Stimulated activated naive CD4-positive, alpha-beta T cell treated with Interleukin-2 at 50 U/mL for 16 hours (primary cell): Measurements from ENCODE around the gene GRID1.

Experiments
- DNase-seq: peaks from one replicate; lab custom pipeline; 2025; lab: John Stamatoyannopoulos, UW

The GRID1 gene

GRCh38 chr10:85922356-85923129, 444.1 kb downstream of the GRID1 start:
- no peak for DNase-seq

- no peak for DNase-seq
Measured at GRCh38 chr10:85921789-85922188, 444.8 kb downstream of the GRID1 start.

GRCh38 chr10:85920311-85920710, 446.3 kb downstream of the GRID1 start:
- no peak for DNase-seq

DNA sequence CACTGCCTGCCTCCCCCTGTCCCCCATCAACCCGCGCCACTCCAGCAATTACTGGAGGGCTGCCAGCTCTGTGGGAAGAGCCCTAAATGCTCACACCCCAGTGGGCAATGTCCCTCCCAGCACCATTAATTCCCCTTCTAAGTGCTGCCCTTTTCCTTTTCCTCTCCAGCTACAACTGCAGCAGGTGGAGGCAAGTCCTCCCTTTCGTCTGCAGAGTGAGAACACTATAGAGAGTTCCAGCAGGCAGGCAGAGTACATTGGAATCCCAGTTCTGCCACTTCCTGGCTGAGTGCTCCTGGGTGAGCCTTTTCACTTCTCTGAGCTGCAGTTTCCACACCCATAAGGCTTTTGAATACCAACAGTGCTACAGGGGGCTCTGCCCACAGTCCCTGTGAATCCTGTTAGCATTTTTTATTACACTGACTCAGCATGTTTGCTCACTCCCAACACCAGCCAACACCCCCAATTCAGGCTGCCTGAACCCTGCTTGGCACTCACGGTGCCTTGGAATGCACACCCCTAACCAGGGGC, 447.0 kb downstream of the GRID1 start:
- DNase-seq, result no peak

DNA sequence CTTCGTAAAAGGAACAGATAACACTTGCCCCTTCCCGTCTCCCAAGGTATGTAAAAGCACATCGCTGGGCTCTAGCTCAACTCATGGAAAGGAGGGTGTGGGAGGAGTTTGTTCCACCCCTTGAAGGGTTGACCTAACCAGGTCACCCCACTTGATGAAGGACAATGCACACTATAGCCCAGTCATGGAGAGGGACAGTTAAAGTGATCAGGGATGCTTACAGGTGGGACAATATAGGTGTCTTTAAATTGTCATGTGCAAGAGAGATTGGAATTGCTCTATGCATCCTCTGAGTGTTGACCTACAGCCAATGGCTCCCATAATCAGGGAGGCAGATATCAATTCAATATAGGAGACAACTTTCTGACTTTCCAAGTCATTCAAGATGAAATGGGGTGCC, 448.2 kb downstream of the GRID1 start:
- no peak for DNase-seq

- no peak for DNase-seq
Measured at GRCh38 chr10:85917601-85918000, 449.0 kb downstream of the GRID1 start.

DNA sequence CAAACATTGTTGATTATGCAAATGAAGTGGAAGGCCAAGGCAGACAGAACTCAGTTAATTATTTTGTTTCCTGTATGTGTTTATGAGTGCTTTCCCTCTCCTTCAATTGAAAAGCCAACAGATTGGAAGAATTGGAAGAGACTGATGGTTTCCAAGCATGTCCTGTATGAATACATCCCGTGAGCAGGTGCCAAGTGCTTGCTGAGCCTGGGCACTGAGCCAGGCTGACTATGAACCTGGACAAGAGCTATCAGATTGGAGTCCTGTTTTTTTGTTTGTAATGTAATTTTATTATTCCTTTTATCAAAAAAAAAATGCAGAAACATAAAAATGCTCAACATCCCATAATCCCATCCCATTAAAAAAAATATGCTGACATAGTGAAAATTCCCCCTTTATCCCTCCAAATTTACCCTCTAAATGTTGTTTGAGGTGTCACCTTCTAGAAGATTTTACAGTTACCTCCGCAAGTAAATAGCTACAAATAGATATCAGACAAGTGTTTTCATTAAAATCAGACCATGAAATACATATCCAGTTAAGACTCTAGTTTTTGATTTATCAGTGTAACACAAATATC, 449.5 kb downstream of the GRID1 start:
- no peak for DNase-seq

- no peak for DNase-seq
Measured at GRCh38 chr10:85916286-85916685, 450.3 kb downstream of the GRID1 start.

DNA sequence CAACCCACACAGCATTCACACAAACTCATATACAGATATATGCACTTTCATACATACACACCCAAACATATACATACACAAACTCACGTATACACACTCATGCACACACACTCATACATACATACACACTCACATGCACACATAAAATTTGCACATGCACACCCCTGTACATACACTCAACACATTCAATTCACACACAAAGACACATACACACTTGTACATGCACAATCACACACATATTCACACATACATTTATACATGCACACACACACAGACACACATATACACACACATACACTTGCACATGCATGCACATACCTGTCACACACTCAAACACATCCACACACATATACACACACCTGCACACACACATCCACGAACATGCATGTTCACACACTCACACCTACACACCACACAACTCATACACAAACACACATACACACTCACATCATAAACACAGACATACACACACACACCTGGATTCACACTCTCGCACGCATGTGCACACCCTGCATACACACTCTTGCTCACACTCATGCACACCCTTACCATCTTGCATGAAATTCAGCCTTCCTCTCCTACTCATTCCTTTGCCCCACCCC, 451.2 kb downstream of the GRID1 start:
- DNase-seq, result no peak

DNA sequence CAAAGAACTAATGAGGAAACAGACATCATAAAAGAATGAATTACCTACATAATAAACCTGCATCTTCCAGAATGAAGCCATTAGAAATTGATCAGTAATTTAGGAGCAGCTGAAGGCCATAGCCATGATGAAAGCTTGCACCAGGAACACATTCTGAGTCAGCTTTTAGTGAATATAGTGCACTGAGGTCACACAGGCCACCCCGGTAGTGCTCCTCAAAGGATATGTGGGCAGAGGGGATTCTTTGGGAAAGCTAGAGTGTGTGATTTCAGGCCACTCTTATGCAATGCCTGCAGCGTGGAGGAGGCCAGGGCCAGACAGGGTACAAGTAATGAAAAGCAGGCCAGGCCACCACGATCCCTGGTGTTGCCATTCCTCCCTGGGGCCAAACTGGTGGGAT, 451.9 kb downstream of the GRID1 start:
- no peak for DNase-seq

GRCh38 chr10:85908462-85908861, 458.1 kb downstream of the GRID1 start:
- no peak for DNase-seq

GRCh38 chr10:85902051-85902450, 464.5 kb downstream of the GRID1 start:
- DNase-seq, result no peak

- no peak for DNase-seq
Measured at GRCh38 chr10:85901599-85901998, 465.0 kb downstream of the GRID1 start.

- DNase-seq, result no peak
Measured at GRCh38 chr10:85900487-85900886, 466.1 kb downstream of the GRID1 start.

DNA sequence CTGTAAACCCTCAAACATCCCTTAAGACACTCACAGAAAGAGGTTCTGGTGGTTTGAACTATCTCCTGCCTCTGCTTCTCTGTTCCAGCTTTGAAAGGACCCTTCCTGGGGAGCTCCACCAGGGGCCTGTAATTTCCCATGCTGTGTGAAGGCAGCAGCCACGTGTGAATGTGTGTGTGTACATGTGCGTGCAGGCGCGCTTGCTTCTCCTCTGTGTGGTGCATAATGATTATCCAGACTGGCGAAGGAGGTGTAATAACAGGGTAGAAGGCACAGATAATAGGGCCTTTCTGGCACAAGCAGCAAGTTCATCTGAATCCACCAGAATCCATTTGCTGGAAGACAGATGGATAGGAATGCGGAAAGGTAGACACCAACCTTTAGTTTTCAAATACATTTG, 466.5 kb downstream of the GRID1 start:
- no peak for DNase-seq

GRCh38 chr10:85891472-85891871, 475.1 kb downstream of the GRID1 start:
- DNase-seq, result no peak

DNA sequence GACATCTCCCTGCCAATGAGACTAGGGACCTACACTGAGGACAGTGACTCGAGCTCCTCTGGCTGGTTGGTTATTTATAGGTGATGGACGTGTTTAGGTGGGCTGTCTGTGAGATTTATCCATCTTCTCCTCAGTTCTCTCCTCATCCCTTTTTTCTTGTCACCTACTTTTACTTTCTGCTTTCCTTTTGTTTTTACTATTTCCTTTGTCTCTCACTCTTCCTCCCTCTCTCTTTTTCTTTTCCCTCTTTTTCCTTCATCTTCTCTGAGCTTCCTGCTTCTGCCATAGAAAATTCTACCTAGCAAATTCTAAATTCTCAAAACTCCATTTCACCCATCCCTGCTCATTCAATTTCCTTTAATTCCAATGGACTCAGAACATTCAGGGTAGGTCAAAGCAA, 478.0 kb downstream of the GRID1 start:
- no peak for DNase-seq

DNA sequence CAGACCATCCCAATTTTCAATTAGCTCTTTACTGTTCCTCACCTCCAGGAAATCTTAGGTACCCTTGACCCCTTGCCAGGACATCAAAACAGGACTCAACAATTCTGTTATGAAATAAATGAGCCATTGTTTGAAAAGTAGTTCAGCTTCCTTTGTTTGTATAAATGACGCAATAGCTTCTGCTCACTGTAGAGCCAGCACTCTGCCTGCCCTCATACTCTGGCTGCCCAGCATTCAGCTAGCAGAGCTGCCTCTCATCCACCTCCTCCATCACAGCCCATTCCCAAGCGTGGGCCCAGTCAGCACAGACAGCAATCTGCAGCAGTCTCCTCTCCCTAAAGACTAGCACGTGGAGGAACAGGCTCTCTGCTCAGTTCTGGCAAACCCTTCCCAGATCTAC, 478.6 kb downstream of the GRID1 start:
- no peak for DNase-seq

GRCh38 chr10:85874208-85874607, 492.4 kb downstream of the GRID1 start:
- DNase-seq, result no peak

DNA sequence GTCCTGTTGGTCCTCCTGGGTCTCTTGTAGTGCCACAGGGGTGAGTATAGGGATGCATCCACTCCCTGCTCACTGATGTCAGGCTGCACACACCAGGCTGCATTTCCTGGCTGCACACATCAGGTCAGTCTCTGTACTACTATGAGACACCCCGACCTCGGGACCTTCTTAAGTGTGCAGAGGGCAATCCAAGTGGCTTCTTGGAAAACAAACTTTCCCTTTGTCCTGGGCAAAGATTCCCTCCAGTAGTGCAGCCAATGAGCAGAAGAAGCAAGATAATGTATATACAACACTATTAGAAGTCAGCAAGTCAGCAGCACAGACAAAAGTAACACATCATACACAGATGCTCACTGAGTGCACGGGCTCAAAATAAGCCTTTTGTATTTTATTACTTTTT, 493.5 kb downstream of the GRID1 start:
- no peak for DNase-seq

DNA sequence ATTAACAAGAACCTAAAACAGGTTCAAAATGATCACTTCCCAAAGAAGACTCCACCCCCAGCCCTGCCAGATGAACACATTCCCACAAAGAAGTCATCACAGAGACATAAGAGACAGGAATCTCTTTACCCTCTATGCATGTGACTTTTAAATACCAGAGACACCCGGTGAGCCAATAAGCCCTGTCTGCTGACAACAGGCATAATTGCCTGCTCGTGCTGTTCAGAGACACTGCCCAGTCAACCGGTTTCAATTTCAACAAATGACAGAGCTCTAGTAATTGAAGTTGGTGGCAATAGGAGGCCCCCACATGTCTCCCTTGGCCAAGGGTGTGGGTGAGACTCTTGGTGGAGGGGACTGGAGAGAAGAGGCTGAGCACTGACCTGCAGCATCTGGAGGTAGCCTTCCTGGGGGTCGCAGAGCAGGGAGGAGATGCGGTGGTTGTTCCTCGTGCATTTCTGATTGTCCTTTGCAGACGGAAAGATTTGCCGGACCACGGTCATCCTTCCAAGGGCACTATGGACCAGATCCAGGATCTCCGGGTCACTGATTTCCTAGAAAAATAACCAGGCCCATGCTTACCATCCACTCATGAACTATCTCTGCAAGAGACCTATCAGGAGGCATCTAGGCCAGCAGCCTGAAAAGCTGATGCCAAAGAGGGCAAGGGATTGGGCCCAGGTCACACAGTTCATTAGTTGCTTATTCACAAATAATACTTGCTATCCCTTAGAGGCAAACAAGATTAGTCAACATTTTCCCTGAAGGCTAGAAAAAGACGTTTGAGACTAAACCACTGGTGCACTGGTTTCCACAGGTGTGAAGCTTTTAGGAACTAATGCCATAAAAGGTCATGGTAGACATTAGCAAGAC, 497.7 kb downstream of the GRID1 start:
- DNase-seq, result no peak

DNA sequence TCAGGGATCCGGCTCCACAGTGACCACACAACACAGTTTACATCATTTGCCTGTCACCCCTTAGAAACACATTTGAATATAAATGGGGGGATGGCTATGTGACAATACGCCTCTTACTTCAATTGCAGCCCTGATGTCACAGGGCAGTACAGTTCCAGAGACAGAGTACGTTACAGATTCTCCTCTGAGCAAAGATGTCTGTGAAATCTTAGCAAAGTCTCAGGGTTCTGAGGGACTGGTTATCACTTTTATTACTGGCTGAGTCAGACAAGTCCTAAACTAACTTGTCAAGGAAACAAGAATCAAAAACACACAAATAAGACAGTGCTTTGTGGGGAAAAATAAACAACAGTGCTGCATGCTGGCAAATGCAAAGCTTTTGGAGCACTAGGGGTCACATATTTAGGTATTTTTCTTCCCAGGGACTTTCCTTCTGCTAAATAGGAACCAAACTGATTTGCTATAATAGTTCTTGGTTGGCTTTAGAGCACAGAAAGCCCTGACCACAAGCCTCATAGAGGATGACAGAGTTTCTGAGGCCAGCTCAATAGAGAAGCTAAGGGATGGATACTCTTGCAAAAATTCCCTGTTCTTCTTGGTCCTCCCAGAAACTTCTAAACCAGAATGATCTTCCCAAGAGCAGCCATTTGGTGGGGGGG, 501.6 kb downstream of the GRID1 start:
- DNase-seq, result no peak
